HepG2 (cell line): ENCODE measurements around the gene MAP2K5. TPM values are rescaled to one million over a fixed set of nuclear protein-coding genes. Genes with fewer than 3 reads are reported as not detected.

Experiments
- ATAC-seq: fragments of 200-7000 bp; cut with Tn5 transposase; 3 replicates; pipeline ENCODE4 v1.9.1; 2020; ENCODE audit warnings: mild to moderate bottlenecking, moderate library complexity
- BruUV-seq: library from RNA; stranded (reverse); fragments of 400-500 nt; replicated peaks from 2 replicates; lab custom pipeline; 2021; lab: Mats Ljungman, UMichigan
- CTCF ChIA-PET: fragments of 300-600 bp; formaldehyde crosslinking; extraction: SDS; loops from one replicate; lab custom pipeline; 2021; ENCODE audit warnings: low total read pairs, inconsistent platforms, low intra/inter-chr PET ratio; lab: Yijun Ruan, JAX
- POLR2A ChIA-PET: fragments of 350-600 bp; sonication (Branson Sonifier 250); formaldehyde crosslinking; loops from one replicate; lab custom pipeline; 2020; ENCODE audit warnings: antibody characterized with exemption, inconsistent platforms; lab: Yijun Ruan, JAX
- DNase-seq: peaks from one replicate; pipeline ENCODE4 v3.0.0-alpha.2; 2015; ENCODE audit warnings: low spot score
- FAIRE-seq: peaks from 3 replicates; lab custom pipeline; 2011; peaks lifted over from hg19 to GRCh38; lab: Jason Lieb, UNC
- H2AFZ ChIP-seq: one replicate; pipeline ENCODE4 v1.6.1; 2011; ENCODE audit warnings: low read length, inconsistent platforms
- H3K27ac ChIP-seq: fragments of 300-600 bp; 3 replicates; pipeline ENCODE4 v1.8.0; 2011; ENCODE audit warnings: mixed run types, mild to moderate bottlenecking, mixed read lengths, low read length, inconsistent platforms; ENCODE audit not compliant: insufficient read depth; ENCODE audit errors: extremely low read length
- H3K27me3 ChIP-seq, 2 experiments: fragments of 200-600 bp in 1 of 2; 2 replicates in 1 of 2; 3 replicates in 1 of 2; pipeline versions ENCODE4 v1.6.0 to v1.8.0; 2011; ENCODE audit warnings: low read length in 2 of 2, mild to moderate bottlenecking in 2 of 2, moderate library complexity in 2 of 2, inconsistent platforms in 1 of 2; ENCODE audit not compliant: insufficient read depth in 2 of 2, control insufficient read depth in 1 of 2
- H3K36me3 ChIP-seq, 2 experiments: fragments of 200-600 bp in 1 of 2; replicated peaks in 1 of 2; 2 replicates in 1 of 2; 3 replicates in 1 of 2; pipeline versions ENCODE4 v1.5.1 to v1.8.0; 2011; ENCODE audit warnings: low read length in 2 of 2, inconsistent platforms in 1 of 2; ENCODE audit not compliant: insufficient read depth in 2 of 2, control insufficient read depth in 1 of 2
- H3K4me1 ChIP-seq: 2 replicates; pipeline ENCODE4 v1.5.1; 2012; ENCODE audit warnings: low read length, inconsistent platforms; ENCODE audit not compliant: insufficient read depth
- H3K4me2 ChIP-seq: 2 replicates; pipeline ENCODE4 v1.6.0; 2011; ENCODE audit warnings: low read depth, low read length, inconsistent platforms
- H3K4me3 ChIP-seq, 3 experiments: fragments of 200-600 bp in 1 of 3; sonication (generic), shearing (Covaris generic) in 1 of 3; replicated peaks in 1 of 3; 2 replicates each; pipeline ENCODE4 v1.5.1; 2011 to 2016; ENCODE audit warnings: low read length in 3 of 3, inconsistent platforms in 2 of 3, low read depth in 2 of 3, mild to moderate bottlenecking in 2 of 3, control low read depth in 1 of 3, mixed read lengths in 1 of 3; ENCODE audit not compliant: insufficient read depth in 1 of 3
- H3K79me2 ChIP-seq: one replicate; pipeline ENCODE4 v1.6.1; 2011; ENCODE audit warnings: low read length, inconsistent platforms; ENCODE audit not compliant: insufficient read depth
- H3K9ac ChIP-seq: 2 replicates; pipeline ENCODE4 v1.6.0; 2011; ENCODE audit warnings: mild to moderate bottlenecking, low read depth, low read length, inconsistent platforms; ENCODE audit not compliant: insufficient read depth
- H3K9me3 ChIP-seq: 2 replicates; pipeline ENCODE4 v1.5.1; 2012; ENCODE audit warnings: mild to moderate bottlenecking, low read length
- H4K20me1 ChIP-seq: 2 replicates; pipeline ENCODE4 v1.6.0; 2011; ENCODE audit warnings: inconsistent platforms, mild to moderate bottlenecking, low read length, moderate library complexity; ENCODE audit not compliant: insufficient read depth
- CEBPB ChIP-seq: IDR thresholded peaks from 2 replicates; pipeline ENCODE4 v1.6.1; 2011; ENCODE audit warnings: low read depth, low read length, improper control_type of control experiment, borderline replicate concordance
- FOSL1 ChIP-seq: sonication (generic); formaldehyde crosslinking; IDR thresholded peaks from 2 replicates; pipeline ENCODE4 v1.9.0; 2021; ENCODE audit warnings: missing genetic modification reagents, borderline replicate concordance
- HOXA3 ChIP-seq: sonication (generic); formaldehyde crosslinking; IDR thresholded peaks from 2 replicates; pipeline ENCODE4 v1.5.0; 2020; ENCODE audit warnings: missing genetic modification reagents
- MBNL3 ChIP-seq: fragments of 250-450 bp; sonication (Bioruptor Pico); conservative IDR thresholded peaks from 2 replicates; pipeline ENCODE4 v1.8.0; 2022; ENCODE audit warnings: mild to moderate bottlenecking, inconsistent platforms
- NFIC ChIP-seq: IDR thresholded peaks from 2 replicates; pipeline ENCODE4 v1.6.1; 2012; ENCODE audit warnings: mild to moderate bottlenecking, low read length, inconsistent platforms
- PCBP2 ChIP-seq: fragments of 200-400 bp; formaldehyde crosslinking; optimal IDR thresholded peaks from 2 replicates; pipeline ENCODE3; 2018; ENCODE audit warnings: low read length, low read depth; ENCODE audit not compliant: poor library complexity, severe bottlenecking
- SOX5 ChIP-seq: IDR thresholded peaks from 2 replicates; pipeline ENCODE4 v1.6.1; 2016; ENCODE audit warnings: borderline replicate concordance
- ZNF224 ChIP-seq: sonication (generic); formaldehyde crosslinking; IDR thresholded peaks from 2 replicates; pipeline ENCODE4 v1.5.0; 2020; ENCODE audit warnings: mild to moderate bottlenecking, missing genetic modification reagents
- ZNF430 ChIP-seq: sonication (generic); formaldehyde crosslinking; IDR thresholded peaks from 2 replicates; pipeline ENCODE4 v1.9.0; 2021; ENCODE audit warnings: mild to moderate bottlenecking, missing genetic modification reagents
- WGBS: methylation state at CpG from one replicate; pipeline ENCODE4 v1.1.6; 2017; ENCODE audit warnings: low lambda C conversion rate; 5-methylcytosine and 5-hydroxymethylcytosine counted together
- in situ Hi-C: cut with HindIII; loops from 2 replicates; pipeline ENCODE4 v1.10.0; 2017; ENCODE audit warnings: low pct_unique_long_range_greater_than_20kb; ENCODE audit not compliant: extremely low pct_ligation_motif_present
- intact Hi-C: fragments of 100-400 bp; cut with micrococcal nuclease; formaldehyde crosslinking; loops from one replicate; pipeline ENCODE4 v1.10.0; 2022; ENCODE audit not compliant: unreplicated experiment
- polyA plus RNA-seq, 8 experiments: library from polyadenylated mRNA; depleted of rRNA in 3 of 8; stranded (reverse) in 7 of 8; unstranded in 1 of 8; fragments of >200 nt; fragmentation: Illumina TruSeq in 4 of 8; extraction: Trizol in 4 of 8; gene quantifications; 2 replicates each; pipeline versions ENCODE4 v1.2.1 to v1.2.3, GENCODE V29; 2011 to 2016; ENCODE audit warnings: low read depth in 4 of 8, missing spikeins in 1 of 8, mixed read lengths in 1 of 8; ENCODE audit not compliant: insufficient read depth in 1 of 8
- total RNA-seq, 5 experiments: library from RNA; depleted of rRNA; stranded (reverse); fragments of >200 nt; fragmentation: Illumina TruSeq; extraction: Trizol; gene quantifications; 2 replicates each; pipeline ENCODE4 v1.2.3, GENCODE V29; 2016; ENCODE audit warnings: low read depth in 1 of 5
- TF ChIP-seq, protein P1 (sequence below): IDR thresholded peaks from 2 replicates; pipeline ENCODE4 v1.6.1; 2018; ENCODE audit warnings: missing genetic modification reagents, mild to moderate bottlenecking, missing compliant biosample characterization

The MAP2K5 gene
- total and polyA plus RNA-seq, 2 of the 13 experiments (the other 11 are each of a cell fraction or from before 2014, with no cell fraction given) = 4.0 to 4.3 TPM

DNA sequence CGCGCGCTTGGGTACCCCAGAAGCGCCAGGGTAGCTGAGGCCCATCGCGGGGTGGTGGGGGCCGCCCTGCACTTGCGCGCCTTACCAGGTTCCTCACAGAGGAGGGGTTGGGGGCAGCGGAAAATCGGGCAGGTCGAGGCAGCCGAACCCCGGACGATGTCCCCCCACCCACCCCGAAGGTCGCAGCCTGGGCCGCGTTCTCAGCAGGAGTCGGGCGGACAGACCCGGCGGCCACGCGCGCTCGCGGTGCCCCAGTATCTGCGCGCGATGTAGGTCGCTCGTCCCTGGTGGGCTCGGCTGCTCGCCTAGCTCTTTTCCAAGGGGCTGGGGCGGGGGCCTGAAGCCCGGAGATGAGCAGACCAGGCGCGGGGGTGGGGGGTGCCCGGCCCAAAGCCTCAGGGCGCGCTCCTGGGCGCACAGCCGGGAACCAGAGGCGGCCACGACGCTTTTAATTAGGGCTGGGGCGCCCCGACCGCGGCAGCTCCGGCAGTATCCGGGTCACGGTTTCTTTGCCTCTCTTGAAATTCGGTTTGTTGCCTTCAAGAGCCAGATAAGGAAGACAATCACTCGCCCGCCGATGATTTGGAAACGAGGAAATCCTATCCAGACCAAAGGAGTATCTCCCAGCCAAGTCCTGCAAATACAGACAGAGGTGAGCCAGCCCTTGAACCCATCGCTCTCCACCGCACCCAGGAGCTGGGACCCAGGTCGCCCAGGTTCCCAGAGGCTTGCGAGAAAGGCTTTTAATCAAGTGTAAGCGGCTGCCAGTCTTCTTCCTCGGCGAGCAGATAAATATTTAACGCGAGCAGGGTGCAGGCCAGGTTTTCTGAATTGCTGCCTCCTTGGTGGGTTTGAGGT lies 287.4 kb downstream of the MAP2K5 start:
- no peak overlapping the region for H3K4me2 ChIP-seq
- H3K36me3 ChIP-seq = no peaks in the 10 kb centered on the region
- peaks cover 8 to 69% of the 10 kb centered on the region in 2 experiments for H3K27me3 ChIP-seq
- in situ Hi-C loops (loop anchor here (10.0 kb wide), 1 partner anchor 885 kb away; no protein-coding TSS in a partner anchor), intact Hi-C loops (no loop called here)
- POLR2A ChIA-PET = no interaction called here
- no peak for TF ChIP-seq ZNF430 (CRISPR knock-in tag)
- no peak overlapping the region for H3K4me3 ChIP-seq
- no peak overlapping the region for H3K27ac ChIP-seq
- no peak overlapping the region for H3K9ac ChIP-seq
- BruUV-seq = no TSS peak
- CTCF ChIA-PET = no interaction called here
- H3K9me3 ChIP-seq = no peaks in the 10 kb centered on the region
- no peak for ATAC-seq
- no peak for DNase-seq
- peaks cover 11% of the 10 kb centered on the region for H3K4me1 ChIP-seq
- H3K79me2 ChIP-seq = no peaks in the 10 kb centered on the region
- 76% methylated on average over 44 of the region's 68 CpGs for WGBS
- no peak overlapping the region for H2AFZ ChIP-seq
- no peak for FAIRE-seq
- no peaks in the 10 kb centered on the region for H4K20me1 ChIP-seq

DNA sequence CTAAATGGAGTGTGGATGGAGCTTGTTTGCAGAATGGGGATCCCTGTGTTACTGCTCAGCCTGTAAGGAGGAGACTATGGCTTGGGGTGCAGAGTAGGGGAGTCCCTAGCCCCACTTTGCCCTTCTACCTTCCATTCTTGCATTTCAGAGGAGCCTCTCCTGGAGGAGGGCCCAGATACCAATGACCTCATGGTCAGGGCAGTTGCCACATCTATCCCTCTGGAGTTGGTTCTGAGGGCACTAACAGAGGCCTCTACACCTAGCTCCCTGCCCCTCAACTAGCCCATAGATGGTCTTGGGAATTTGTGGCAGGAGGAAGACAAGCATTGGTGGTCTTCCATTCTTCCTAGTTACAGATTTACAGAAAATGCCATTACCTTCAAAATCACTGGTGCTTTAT lies 288.9 kb downstream of the MAP2K5 start:
- intact Hi-C loops = no loop called here
- BruUV-seq = no TSS peak
- Histone ChIP-seq H3K4me3 (no peak overlapping the region), H4K20me1 (no peaks in the 10 kb centered on the region), H3K4me2 (no peak overlapping the region), H3K27me3 (peaks cover 6 to 70% of the 10 kb centered on the region in 2 experiments), H3K27ac (no peak overlapping the region), H3K9me3 (no peaks in the 10 kb centered on the region), H2AFZ (no peak overlapping the region), H3K4me1 (peaks cover 25% of the 10 kb centered on the region), H3K36me3 (no peaks in the 10 kb centered on the region), H3K9ac (no peak overlapping the region), H3K79me2 (no peaks in the 10 kb centered on the region)
- DNase-seq (no peak), ATAC-seq (no peak), FAIRE-seq (no peak)
- ChIA-PET POLR2A (no interaction called here), CTCF (interaction anchor here (1.1 kb wide), 1 partner anchor 374 kb away, joined by 3 read pairs; no protein-coding TSS in a partner anchor)
- TF ChIP-seq, protein P1, sequence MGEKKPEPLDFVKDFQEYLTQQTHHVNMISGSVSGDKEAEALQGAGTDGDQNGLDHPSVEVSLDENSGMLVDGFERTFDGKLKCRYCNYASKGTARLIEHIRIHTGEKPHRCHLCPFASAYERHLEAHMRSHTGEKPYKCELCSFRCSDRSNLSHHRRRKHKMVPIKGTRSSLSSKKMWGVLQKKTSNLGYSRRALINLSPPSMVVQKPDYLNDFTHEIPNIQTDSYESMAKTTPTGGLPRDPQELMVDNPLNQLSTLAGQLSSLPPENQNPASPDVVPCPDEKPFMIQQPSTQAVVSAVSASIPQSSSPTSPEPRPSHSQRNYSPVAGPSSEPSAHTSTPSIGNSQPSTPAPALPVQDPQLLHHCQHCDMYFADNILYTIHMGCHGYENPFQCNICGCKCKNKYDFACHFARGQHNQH = no peak
- no peak for TF ChIP-seq FOSL1 (CRISPR knock-in tag)
- no peak for TF ChIP-seq HOXA3 (CRISPR knock-in tag)
- TF ChIP-seq PCBP2 = no peak
- TF ChIP-seq SOX5 (CRISPR knock-in tag) = no peak
- no peak for TF ChIP-seq ZNF224
- TF ChIP-seq MBNL3 = no peak
- no peak for TF ChIP-seq NFIC
- TF ChIP-seq CEBPB = 0 out of 2 replicates have a peak, but pooled peaks have one; percentile 8
- in situ Hi-C loops = loop anchor here (10.0 kb wide), 1 partner anchor 887 kb away; no protein-coding TSS in a partner anchor
